HUES48 (cell line): Measurements from ENCODE around the gene DNAH2.

Source experiments
- H3K27ac ChIP-seq: one replicate; pipeline ENCODE4 v1.7.0; 2013; ENCODE audit warnings: low read depth, low read length, inconsistent platforms
- H3K27me3 ChIP-seq: 2 replicates; pipeline ENCODE4 v1.6.1; 2013; ENCODE audit warnings: mild to moderate bottlenecking, low read length; ENCODE audit not compliant: control insufficient read depth, insufficient read depth
- H3K36me3 ChIP-seq: 2 replicates; pipeline ENCODE4 v1.6.1; 2013; ENCODE audit warnings: low read length; ENCODE audit not compliant: control insufficient read depth, insufficient read depth
- H3K4me1 ChIP-seq: 2 replicates; pipeline ENCODE4 v1.6.1; 2013; ENCODE audit warnings: mild to moderate bottlenecking, low read length; ENCODE audit not compliant: control insufficient read depth, insufficient read depth
- H3K4me3 ChIP-seq: 2 replicates; pipeline ENCODE4 v1.5.1; 2013; ENCODE audit warnings: mild to moderate bottlenecking, low read depth, low read length
- H3K9ac ChIP-seq: 2 replicates; pipeline ENCODE4 v1.6.1; 2013; ENCODE audit warnings: mild to moderate bottlenecking, low read depth, low read length, moderate library complexity
- H3K9me3 ChIP-seq: 2 replicates; pipeline ENCODE4 v1.6.1; 2013; ENCODE audit warnings: low read length; ENCODE audit not compliant: control insufficient read depth, insufficient read depth

Gene DNAH2

GRCh38 chr17:7854078-7854777, 136.7 kb downstream of the DNAH2 start:
- H3K27ac ChIP-seq: peak overlapping the region; percentile 78
- H3K9me3 ChIP-seq: no peaks in the 10 kb centered on the region
- H3K4me1 ChIP-seq: peaks cover 31% of the 10 kb centered on the region; the same call in 1 of the 2 replicates
- peaks cover 56% of the 10 kb centered on the region for H3K27me3 ChIP-seq
- H3K4me3 ChIP-seq: peak overlapping the region; percentile 48
- H3K9ac ChIP-seq: no peak overlapping the region
- H3K36me3 ChIP-seq: peaks cover 10% of the 10 kb centered on the region

- peaks cover 31% of the 10 kb centered on the region; the same call in 1 of the 2 replicates for H3K4me1 ChIP-seq
- H3K27ac ChIP-seq: peak within 1 kb of the TSS; percentile 78
- peaks cover 12% of the 10 kb centered on the region for H3K36me3 ChIP-seq
- H3K9me3 ChIP-seq: no peaks in the 10 kb centered on the region
- H3K4me3 ChIP-seq: peak within 1 kb of the TSS; percentile 92
- no peak within 1 kb of the TSS for H3K9ac ChIP-seq
- peaks cover 56% of the 10 kb centered on the region for H3K27me3 ChIP-seq
These were observed 137.5 kb downstream of the DNAH2 start, which contains the start of gene TMEM88 for GRCh38 chr17:7854851-7855659. Gene TMEM88, plus strand, starts transcription at chr17:7855066. Its CDS starts 9 bp downstream, at chr17:7855075.

- H3K4me1 ChIP-seq: peaks cover 31% of the 10 kb centered on the region; the same call in 1 of the 2 replicates
- H3K27ac ChIP-seq: no peak overlapping the region
- H3K36me3 ChIP-seq: peaks cover 10% of the 10 kb centered on the region
- peaks cover 56% of the 10 kb centered on the region for H3K27me3 ChIP-seq
- H3K9me3 ChIP-seq: no peaks in the 10 kb centered on the region
- no peak overlapping the region for H3K9ac ChIP-seq
- peak overlapping the region; percentile 92 for H3K4me3 ChIP-seq
These were observed 138.1 kb downstream of the DNAH2 start for GRCh38 chr17:7855660-7856010.

GRCh38 chr17:7856011-7856810, 138.7 kb downstream of the DNAH2 start:
- no peaks in the 10 kb centered on the region for H3K9me3 ChIP-seq
- H3K4me1 ChIP-seq: peaks cover 29% of the 10 kb centered on the region; the same call in 1 of the 2 replicates
- peak overlapping the region; percentile 96 for H3K27ac ChIP-seq
- H3K9ac ChIP-seq: no peak overlapping the region
- peaks cover 10% of the 10 kb centered on the region; the same call in 1 of the 2 replicates for H3K36me3 ChIP-seq
- peak overlapping the region; percentile 92 for H3K4me3 ChIP-seq
- peaks cover 52% of the 10 kb centered on the region for H3K27me3 ChIP-seq

GRCh38 chr17:7856811-7857712, 139.5 kb downstream of the DNAH2 start, which contains the start of gene NAA38:
Gene NAA38, minus strand, starts transcription at chr17:7857559. Its CDS starts 96 bp downstream, at chr17:7857463.
- Histone ChIP-seq H3K4me1 (peaks cover 25% of the 10 kb centered on the region; the same call in 1 of the 2 replicates), H3K27ac (peak within 1 kb of the TSS; percentile 96), H3K9ac (peak within 1 kb of the TSS; percentile 94), H3K9me3 (no peaks in the 10 kb centered on the region), H3K36me3 (peaks cover 10% of the 10 kb centered on the region; the same call in 1 of the 2 replicates), H3K27me3 (peaks cover 49% of the 10 kb centered on the region), H3K4me3 (peak within 1 kb of the TSS; percentile 92)

GRCh38 chr17:7857713-7858521, 140.4 kb downstream of the DNAH2 start, which contains the start of gene CYB5D1:
Gene CYB5D1, plus strand, starts transcription at chr17:7858003. Its CDS starts 132 bp downstream, at chr17:7858135.
- Histone ChIP-seq H3K9me3 (no peaks in the 10 kb centered on the region), H3K4me3 (peak within 1 kb of the TSS; percentile 92), H3K36me3 (peaks cover 10% of the 10 kb centered on the region; the same call in 1 of the 2 replicates), H3K9ac (peak within 1 kb of the TSS; percentile 94), H3K27ac (peak within 1 kb of the TSS; percentile 96), H3K4me1 (peaks cover 25% of the 10 kb centered on the region), H3K27me3 (peaks cover 40% of the 10 kb centered on the region)

- Histone ChIP-seq H3K4me3 (peak overlapping the region; percentile 92), H3K9me3 (no peaks in the 10 kb centered on the region), H3K27ac (peak overlapping the region; percentile 96), H3K27me3 (peaks cover 35% of the 10 kb centered on the region), H3K36me3 (peaks cover 10% of the 10 kb centered on the region; the same call in 1 of the 2 replicates), H3K9ac (peak overlapping the region; percentile 94), H3K4me1 (peaks cover 25% of the 10 kb centered on the region)
These were observed 140.9 kb downstream of the DNAH2 start for GRCh38 chr17:7858522-7858810.

GRCh38 chr17:7859028-7859427, 141.5 kb downstream of the DNAH2 start:
- Histone ChIP-seq H3K27ac (no peak overlapping the region), H3K36me3 (peaks cover 10% of the 10 kb centered on the region; the same call in 1 of the 2 replicates)

GRCh38 chr17:7862692-7863437, 145.3 kb downstream of the DNAH2 start:
- H3K36me3 ChIP-seq: peaks cover 10% of the 10 kb centered on the region; the same call in 1 of the 2 replicates
- H3K27me3 ChIP-seq: no peaks in the 10 kb centered on the region
- H3K4me1 ChIP-seq: peaks cover 9% of the 10 kb centered on the region
- H3K27ac ChIP-seq: no peak overlapping the region
- no peaks in the 10 kb centered on the region for H3K9me3 ChIP-seq
- H3K4me3 ChIP-seq: no peak overlapping the region
- H3K9ac ChIP-seq: no peak overlapping the region

More at GRCh38 chr17:7859028-7859427, 141.5 kb downstream of the DNAH2 start:
- Histone ChIP-seq H3K4me1 (peaks cover 25% of the 10 kb centered on the region), H3K9me3 (no peaks in the 10 kb centered on the region), H3K4me3 (peak overlapping the region; percentile 92), H3K9ac (no peak overlapping the region), H3K27me3 (peaks cover 29% of the 10 kb centered on the region)
